ENCODE results near the gene EFCAB9.
"Not testable (repeated sequence)": the region's sequence is repeated elsewhere in the genome, so short reads cannot be mapped to it uniquely, and the experiment has no call there.

EFCAB9 gene

DNA sequence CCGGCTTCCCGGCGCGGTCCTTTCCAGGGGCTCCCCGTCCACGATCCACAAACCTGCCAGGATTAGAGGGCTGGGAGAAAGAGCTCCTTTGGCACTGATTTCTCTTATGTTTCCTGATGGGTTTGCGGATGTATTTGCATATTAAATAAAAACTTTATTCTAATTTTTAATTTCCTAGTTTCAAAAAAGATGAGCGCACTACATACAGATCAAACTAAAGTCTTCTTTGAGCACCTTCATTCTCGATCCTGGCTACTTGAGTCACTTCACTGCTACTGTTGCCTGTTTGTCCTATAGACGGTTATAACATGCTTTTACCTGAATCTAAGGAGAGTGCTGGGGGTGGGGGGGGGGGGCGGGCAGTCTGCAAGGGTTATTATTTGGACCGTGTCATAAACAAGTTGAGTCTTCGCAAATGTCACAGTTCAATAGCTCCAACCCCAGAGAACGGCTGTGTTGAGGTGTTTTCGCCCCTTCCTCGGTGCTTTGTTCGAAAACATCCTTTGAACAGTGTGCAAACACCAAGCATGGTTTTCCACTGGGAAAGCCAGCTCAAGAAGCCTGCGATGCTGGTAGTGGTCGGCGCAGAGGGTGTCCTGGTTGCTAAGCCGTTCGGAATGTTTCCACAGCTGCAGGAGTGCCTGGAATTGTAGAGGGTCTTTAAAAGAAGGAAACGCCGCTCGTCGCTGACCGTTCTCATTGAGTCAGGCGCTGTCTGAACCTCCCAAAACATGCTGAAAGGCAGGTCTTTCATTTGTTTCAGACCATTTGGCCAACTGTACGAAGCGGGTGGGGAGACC, 4.9 kb upstream of the EFCAB9 start:
- DNase-seq: no peak

GRCh38 chr5:172189693-172190296, 4.2 kb upstream of the EFCAB9 start:
- no peak for DNase-seq

DNA sequence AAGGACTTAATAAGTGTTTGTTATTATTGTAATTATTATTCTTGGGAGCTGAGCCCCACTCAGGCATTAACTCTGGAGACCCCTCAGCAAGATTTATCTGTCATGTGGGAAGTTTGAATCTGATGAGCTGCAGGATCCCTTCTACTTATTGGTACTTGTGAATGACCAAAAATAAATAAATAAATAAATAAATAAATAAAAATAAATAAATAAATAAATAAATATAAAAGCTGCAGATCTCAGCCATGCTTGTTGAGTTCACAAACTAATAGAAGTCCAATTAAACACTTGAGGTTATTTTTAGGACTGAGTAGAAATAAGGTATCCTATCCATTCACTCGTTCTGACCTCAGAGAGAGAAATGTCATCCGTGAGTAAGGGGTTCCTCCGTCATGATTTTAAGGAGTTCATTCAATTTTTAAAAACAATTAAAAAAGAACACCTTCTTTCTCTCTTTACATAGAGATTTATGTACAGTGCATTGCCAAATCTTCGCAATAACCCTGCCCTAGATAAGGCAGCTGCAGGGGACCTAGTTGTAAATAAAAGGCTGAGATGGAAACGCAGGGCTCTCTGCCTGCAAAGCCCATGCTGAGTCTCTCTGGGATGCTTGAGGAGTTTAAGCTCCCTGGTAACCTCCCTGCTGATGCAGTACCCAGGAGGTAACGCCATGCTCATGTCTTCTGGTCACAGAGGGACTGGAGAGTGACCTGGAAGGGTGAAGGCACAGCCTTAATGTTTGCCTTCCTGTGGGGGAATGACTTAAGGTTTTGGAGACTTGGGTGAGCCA, 1.2 kb downstream of the EFCAB9 start:
- no peak for DNase-seq

- not testable (repeated sequence) for DNase-seq
These were observed 3.8 kb downstream of the EFCAB9 start for GRCh38 chr5:172197775-172198174.

- no peak for DNase-seq
These were observed 5.5 kb downstream of the EFCAB9 start for GRCh38 chr5:172199446-172199845.

DNA sequence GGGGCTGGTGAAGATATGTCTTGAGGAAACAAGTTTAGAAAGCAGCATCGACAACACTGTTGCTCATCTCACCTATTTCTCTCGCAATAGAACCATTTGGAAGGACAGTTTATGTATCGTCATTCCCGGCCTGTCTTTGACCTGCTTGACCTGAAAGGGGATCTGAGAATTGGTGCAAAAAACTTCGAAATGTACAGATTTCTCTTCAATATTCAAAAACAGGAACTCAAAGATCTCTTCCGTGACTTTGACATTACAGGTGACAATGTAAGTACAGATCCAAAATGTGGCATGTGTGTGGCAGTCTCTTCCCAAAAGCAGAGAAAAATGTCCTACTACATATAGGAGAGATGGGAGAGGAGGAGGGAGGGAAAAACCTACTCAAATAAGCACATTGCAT, 6.5 kb downstream of the EFCAB9 start:
- no peak for DNase-seq

DNA sequence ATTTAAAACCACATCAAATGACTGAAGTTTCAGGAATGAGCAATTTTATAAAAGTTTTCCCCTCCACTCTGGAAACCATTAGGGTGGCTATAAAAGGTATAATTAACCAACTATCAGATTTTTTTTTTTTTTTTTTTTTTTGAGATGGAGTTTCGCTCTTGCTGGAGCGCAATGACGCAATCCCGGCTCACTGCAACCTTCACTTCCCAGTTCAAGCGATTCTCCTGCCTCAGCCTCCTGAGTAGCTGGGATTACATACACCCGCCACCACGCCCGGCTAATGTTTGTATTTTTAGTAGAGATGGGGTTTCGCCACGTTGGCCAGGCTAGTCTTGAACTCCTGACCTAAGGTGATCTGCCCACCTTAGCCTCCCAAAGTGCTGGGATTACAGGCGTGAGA, 12.0 kb downstream of the EFCAB9 start:
- not testable (repeated sequence) for DNase-seq

- DNase-seq: no peak
These were observed 13.5 kb downstream of the EFCAB9 start for GRCh38 chr5:172207511-172207910.

DNA sequence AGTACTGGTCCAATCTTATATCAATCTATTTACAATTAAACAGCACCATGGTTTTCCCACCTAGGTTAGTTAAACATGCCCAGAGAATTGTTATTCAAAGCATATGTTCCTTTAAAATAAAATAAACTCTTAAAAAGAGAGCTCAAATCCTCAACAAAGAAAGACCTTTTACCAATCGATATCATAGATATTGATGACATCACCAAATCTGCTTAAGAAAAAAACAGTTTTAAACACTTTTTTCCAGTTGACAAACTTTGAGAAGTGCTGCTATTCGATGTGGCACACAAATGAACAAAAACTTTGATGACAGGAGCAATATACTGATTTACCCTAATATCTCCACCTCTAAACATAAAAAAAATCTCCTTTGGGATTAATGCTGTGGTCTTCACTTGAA, 15.7 kb downstream of the EFCAB9 start:
- DNase-seq: no peak

- no peak for DNase-seq
These were observed 17.7 kb downstream of the EFCAB9 start for GRCh38 chr5:172211676-172212075.

- DNase-seq: no peak
These were observed 19.2 kb downstream of the EFCAB9 start for GRCh38 chr5:172213126-172213525.

GRCh38 chr5:172216345-172216744, 22.4 kb downstream of the EFCAB9 start:
- DNase-seq: no peak

DNA sequence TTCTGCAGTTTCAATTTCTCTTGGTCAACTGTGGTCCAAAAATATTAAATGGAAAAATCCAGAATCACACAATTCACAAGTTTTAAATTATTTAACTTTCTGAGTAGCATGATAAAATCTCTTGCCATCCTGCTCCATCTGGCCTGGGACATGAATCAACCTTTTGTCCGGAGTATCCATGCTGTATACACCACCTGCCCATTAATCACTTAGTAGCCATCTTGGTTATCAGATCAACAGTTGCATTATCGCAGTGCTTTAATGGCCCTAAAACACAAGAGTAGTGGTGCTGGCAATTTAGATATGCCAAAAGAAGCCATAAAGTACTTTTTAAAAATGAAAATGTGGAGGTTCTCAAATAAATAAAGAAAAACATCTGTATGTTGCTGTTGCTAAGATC, 25.3 kb downstream of the EFCAB9 start:
- no peak for DNase-seq

DNA sequence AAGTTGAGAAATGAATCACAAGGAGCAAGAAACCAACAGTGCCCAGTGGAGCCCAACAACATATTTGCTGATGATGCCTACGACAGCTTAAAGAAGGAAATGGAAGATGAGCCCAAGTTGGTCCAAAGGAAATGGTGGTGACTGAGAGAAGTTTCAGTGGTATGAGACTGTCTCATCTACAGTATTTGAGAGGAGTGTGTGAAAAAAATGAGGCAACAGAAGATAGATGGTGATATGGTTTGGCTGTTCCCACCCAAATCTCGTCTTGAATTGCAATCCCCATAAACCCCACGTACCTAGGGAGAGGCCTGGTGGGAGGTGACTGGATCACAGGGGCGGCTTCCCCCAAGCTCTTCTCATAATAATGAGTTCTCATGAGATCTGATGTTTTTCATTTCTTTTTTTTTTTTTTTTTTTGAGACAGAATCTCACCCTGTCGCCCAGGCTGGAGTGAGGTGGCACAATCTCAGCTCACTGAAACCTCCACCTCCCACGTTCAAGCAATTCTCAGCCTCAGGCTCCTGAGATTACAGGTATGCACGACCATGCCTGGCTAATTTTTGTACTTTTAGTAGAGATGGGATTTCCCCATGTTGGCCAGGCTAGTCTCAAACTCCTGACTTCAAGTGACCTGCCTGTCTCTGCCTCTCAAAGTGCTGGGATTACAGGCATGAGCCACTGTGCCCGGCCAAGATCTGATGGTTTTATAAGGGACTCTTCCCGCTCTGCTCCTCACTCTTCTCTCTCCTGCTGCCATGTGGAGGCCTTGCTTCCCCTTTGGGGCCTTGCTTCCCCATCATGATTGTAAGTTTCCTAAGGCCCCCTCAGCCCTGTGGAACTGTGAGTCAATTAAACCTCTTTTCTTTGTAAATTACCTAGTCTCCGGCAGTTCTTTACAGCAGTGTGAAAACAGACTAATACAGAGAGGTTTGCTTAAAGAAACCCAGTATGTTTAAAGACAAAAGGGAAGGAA, 30.2 kb downstream of the EFCAB9 start:
- DNase-seq: no peak

- no peak for DNase-seq
These were observed 31.0 kb downstream of the EFCAB9 start for GRCh38 chr5:172224996-172225395.

- DNase-seq: no peak
These were observed 35.9 kb downstream of the EFCAB9 start for GRCh38 chr5:172229904-172230303.

- no peak for DNase-seq
These were observed 40.1 kb downstream of the EFCAB9 start for GRCh38 chr5:172234031-172234430.

- DNase-seq: no peak
These were observed 41.3 kb downstream of the EFCAB9 start for GRCh38 chr5:172235132-172235780.

DNA sequence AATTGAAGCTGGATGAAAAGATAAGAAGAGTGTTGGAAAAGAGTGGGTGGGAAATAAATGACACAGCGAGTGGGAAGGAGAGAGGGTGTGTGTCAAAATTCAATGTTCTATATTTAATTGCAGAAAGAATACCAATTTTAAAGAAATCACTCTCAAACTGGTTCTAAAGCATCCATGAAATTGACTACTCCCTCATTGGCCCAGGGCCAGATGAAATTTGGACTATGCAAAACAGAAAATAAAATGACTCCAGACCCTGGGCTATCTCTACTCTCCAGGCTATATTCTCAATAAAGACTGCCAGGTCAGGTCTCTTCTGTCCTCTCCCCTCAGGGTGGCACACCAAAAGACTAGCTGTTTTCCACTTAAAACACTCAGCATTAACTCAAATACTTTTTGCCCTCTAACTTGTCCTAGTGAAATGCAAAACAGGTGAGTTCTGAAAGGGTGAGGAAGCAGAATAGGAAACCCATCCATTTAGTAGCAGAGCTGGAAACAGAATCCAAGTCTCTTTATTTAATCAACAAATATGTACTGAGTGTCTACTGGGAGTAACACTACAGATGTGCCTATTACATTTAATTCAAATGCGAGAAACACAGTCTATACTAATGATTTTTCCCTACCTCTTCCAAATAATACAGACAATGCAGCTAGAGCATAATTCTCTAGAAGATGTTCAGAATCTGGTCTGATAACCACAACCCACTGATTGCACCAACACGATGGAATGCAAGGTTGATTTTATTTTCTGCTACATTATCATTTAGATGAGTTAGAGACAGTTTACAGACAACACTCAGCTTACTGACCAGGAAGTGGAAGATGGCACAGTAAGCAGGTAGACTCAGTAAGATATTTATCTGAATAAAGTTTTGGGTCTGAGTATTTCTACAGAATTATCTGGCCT, 42.1 kb downstream of the EFCAB9 start:
- DNase-seq: no peak

- no peak for DNase-seq
These were observed 44.4 kb downstream of the EFCAB9 start for GRCh38 chr5:172238334-172238733.

- no peak for DNase-seq
These were observed 49.3 kb downstream of the EFCAB9 start for GRCh38 chr5:172243302-172243701.

Data from CD4-positive, alpha-beta T cell treated with Interleukin-4 for 4 hours (primary cell).